GM19238 (cell line): ENCODE measurements around the gene CEMP1.

Experiments
- DNase-seq: peaks from one replicate; pipeline ENCODE4 v3.0.0; 2011; ENCODE audit warnings: low spot score; ENCODE audit not compliant: insufficient read length

CEMP1 gene

GRCh38 chr16:2505695-2506094, 25.5 kb downstream of the CEMP1 start:
- DNase-seq = no peak

- DNase-seq = no peak
Measured at GRCh38 chr16:2501946-2502895, 29.0 kb downstream of the CEMP1 start.

- peak; percentile 84 for DNase-seq
Measured at GRCh38 chr16:2500918-2501750, 30.1 kb downstream of the CEMP1 start.

- DNase-seq = no peak
Measured at GRCh38 chr16:2500430-2500917, 30.7 kb downstream of the CEMP1 start.

GRCh38 chr16:2499890-2500429, 31.2 kb downstream of the CEMP1 start:
- DNase-seq = no peak

GRCh38 chr16:2499454-2499853, 31.8 kb downstream of the CEMP1 start:
- DNase-seq = no peak

- DNase-seq = no peak
Measured at GRCh38 chr16:2498531-2499253, 32.5 kb downstream of the CEMP1 start.

GRCh38 chr16:2497695-2498484, 33.3 kb downstream of the CEMP1 start:
- DNase-seq = no peak

- no peak for DNase-seq
Measured at GRCh38 chr16:2497116-2497630, 34.0 kb downstream of the CEMP1 start.

GRCh38 chr16:2496223-2497115, 34.7 kb downstream of the CEMP1 start:
- no peak for DNase-seq

- no peak for DNase-seq
Measured at GRCh38 chr16:2495041-2495440, 36.2 kb downstream of the CEMP1 start.

GRCh38 chr16:2494616-2495015, 36.6 kb downstream of the CEMP1 start:
- DNase-seq = no peak

- DNase-seq = no peak
Measured at GRCh38 chr16:2493605-2494004, 37.6 kb downstream of the CEMP1 start.

GRCh38 chr16:2492292-2492691, 38.9 kb downstream of the CEMP1 start:
- DNase-seq = no peak

GRCh38 chr16:2490190-2491105, 40.8 kb downstream of the CEMP1 start:
- no peak for DNase-seq

GRCh38 chr16:2489581-2489980, 41.6 kb downstream of the CEMP1 start:
- no peak for DNase-seq

- DNase-seq = no peak
Measured at GRCh38 chr16:2487903-2488531, 43.2 kb downstream of the CEMP1 start.

GRCh38 chr16:2487517-2487842, 43.7 kb downstream of the CEMP1 start:
- DNase-seq = no peak
